Measurements from ENCODE around the gene TGM6.

GRCh38 chr20:2340136-2340535 lies 40.6 kb upstream of the TGM6 start:
- TF ChIP-seq CTCF (IDR thresholded peaks at IDR 0.05), result no peak
- TF ChIP-seq POLR2AphosphoS5 (IDR thresholded peaks at IDR 0.05), result no peak
- TF ChIP-seq POLR2A (IDR thresholded peaks at IDR 0.05), result no peak
- no peak for TF ChIP-seq EP300 (IDR thresholded peaks at IDR 0.05)

Data from stomach (tissue), 4 donors.